GM19455 (cell line): Measurements from ENCODE around the gene ANAPC5.

Experiments
- ATAC-seq: cut with Tn5 transposase; IDR thresholded peaks from one replicate; pipeline ENCODE4 v1.9.1; 2021; ENCODE audit not compliant: unreplicated experiment

Gene ANAPC5

DNA sequence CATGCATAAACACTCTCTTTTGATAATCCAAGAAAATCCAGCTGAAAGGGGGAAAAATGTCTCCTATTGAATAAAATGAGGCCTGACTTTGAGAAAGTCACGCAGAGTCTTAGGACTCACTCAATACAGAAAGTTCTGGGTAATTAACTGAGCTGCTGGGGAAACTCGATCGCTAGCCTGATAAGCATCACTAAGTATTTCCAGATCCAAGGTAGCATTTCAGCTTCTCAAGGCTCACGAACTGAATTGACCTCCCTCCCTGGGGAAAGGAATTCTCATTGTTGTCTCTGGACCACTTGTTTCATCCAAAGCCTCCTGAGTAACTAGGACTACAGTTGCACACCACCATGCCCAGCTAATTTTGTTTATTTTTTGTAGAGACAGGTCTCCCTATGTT, 13.8 kb upstream of the ANAPC5 start:
- no peak for ATAC-seq

DNA sequence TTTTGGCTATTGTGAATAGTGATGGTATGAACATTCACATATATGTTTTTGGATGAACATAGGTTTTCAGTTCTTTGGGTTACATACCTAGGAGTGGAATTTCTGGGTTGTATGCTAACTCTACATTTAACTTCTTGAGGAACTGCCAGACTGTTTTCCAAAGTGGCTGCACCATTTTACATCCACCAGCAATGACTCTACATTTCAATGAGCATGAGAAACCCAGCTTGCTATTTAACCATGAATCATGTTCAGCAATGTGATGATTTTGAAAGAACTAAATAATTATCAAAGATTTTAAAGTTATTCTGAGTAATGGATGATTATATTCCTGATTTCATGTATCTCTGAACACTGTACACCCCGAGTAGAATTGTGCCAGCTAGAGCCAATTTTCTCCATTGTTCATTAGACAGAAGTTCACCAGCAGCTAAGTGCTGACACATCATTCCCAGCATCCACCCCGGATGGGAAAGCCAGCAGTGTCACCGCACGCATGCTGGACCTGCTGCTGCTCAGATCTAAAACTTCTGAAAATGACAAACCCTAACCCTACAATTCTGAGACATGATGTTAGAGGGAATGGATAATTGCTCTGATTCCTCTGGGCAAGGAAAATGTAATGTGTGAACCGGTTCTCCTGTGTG, 13.3 kb upstream of the ANAPC5 start:
- ATAC-seq: no peak

DNA sequence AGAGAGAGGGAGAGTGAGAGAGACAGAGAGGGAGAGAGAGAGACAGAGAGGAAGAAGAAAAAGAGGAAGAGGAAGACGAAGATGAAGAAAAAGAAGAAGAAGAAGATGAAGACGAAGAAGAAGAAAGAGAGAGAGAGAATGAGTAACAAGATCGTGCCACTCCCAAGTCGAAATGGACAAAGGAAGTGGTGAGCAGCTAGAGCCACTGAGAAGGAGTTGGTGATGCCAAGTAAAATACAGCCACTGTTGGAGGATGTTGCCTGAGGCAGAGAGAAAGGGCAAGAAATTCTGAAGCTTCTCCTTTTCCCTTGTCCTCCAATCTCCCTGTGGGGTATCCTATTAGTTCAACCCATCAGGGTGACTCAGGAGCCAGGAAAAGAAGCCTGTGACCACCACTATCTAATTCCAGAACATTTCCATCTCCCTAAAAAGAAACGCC, 12.5 kb upstream of the ANAPC5 start:
- no peak for ATAC-seq

DNA sequence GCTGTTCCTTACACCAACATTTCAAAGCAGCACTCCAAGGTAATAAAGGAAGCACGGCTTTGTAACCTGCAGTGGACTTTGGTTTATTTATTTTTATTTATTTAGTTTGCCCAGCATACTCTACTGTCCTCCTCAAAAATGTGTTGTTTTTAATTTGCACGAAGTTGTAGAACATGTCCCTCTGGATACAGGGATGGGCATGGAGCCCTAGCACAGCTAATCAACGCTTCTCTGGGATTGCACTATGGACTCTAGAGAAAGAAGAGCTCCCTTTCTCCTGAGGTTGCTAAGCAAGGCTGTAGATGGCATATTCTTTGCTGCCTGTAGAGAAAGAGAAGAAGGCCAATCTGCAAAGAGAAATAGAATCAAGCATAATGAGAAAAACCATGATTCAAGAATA, 5.9 kb upstream of the ANAPC5 start:
- no peak for ATAC-seq

DNA sequence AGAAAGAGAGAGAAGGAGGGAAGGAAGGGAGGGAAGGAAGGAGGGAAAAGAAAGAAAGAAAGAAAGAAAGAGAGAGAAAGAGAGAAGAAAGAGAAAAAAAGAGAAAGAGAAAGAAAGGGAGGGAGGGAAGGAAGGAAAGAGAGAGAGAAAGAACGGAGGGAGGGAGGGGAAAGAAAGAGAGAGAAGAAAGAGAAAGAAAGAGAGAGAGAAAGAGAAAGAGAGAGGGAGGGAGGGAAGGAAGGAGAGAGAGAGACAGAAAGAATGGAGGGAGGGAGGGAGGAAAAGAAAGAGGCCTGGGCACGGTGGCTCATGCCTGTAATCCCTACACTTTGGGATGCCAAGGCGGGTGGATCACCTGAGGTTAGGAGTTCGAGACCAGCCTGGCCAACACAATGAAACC, 5.1 kb upstream of the ANAPC5 start:
- ATAC-seq: no peak

DNA sequence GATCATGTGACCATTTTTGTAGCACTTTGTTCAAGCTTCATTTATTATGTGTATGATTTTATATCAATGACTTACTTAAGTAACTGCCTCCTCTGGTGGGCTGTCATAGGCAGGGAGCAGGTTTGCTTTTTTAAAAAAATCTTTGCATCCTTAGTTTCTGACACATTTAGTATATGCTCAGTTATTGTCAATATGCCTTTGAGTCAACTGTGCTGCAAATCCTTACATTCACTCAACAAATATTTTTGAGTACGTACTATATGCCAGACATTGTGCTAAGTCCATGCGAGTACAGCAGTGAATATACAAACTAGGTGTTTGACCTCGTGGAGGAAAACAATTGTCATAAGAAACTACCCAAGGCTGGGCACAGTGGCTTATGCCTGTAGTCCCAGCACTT, 4.4 kb upstream of the ANAPC5 start:
- ATAC-seq: no peak

DNA sequence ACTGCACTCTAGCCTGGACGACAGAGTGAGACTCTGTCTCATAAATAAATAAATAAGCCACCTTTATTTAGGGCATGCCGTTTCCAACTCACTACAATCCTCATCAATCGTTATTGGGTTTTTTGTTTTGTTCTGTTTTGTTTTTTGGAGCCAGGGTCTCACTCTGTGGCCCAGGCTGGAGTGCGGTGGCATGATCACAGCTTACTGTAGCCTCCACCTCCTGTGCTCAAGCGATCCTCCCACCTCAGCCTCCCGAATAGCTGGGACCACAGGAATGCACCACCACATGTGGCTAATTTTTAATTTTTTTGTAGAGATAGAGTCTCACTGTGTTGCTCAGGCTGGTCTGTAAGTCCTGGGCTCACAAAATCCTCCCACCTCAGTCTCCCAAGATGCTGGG, 3.6 kb upstream of the ANAPC5 start:
- ATAC-seq: no peak

DNA sequence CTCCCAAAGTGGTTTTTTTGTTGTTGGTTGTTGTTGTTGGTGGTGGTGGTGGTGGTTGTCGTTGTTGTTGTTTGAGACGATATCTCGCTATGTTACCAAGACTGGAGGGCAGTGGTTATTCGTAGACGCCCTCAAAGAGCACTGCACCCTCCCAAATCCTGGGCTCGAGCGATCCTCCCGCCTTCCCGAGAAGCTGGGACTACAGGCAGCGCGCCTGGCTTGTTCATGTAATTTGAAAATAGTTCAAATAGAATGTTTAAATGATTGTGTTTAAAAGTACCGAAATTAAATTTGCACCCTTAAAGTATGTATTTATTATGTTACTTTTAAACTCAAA, 439 bp upstream of the ANAPC5 start:
- no peak for ATAC-seq

DNA sequence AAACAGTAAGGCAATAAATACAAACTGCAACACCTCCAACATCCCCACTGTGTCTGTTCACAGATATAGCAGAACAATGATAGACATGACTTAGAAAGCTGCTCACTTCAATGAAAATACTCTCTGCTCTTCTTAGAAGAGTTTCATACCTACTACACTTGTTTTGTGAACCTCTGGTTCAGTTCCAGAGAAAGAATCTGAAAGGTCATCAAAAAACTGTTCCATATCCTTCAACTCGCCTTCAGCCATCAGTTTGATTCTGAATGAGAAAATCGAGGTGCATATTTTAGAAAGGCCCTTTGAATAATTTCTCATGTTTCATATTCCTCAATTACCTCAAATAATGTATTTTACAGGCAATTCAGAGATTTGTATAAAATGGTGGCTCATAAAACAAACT, 5.5 kb downstream of the ANAPC5 start:
- no peak for ATAC-seq

DNA sequence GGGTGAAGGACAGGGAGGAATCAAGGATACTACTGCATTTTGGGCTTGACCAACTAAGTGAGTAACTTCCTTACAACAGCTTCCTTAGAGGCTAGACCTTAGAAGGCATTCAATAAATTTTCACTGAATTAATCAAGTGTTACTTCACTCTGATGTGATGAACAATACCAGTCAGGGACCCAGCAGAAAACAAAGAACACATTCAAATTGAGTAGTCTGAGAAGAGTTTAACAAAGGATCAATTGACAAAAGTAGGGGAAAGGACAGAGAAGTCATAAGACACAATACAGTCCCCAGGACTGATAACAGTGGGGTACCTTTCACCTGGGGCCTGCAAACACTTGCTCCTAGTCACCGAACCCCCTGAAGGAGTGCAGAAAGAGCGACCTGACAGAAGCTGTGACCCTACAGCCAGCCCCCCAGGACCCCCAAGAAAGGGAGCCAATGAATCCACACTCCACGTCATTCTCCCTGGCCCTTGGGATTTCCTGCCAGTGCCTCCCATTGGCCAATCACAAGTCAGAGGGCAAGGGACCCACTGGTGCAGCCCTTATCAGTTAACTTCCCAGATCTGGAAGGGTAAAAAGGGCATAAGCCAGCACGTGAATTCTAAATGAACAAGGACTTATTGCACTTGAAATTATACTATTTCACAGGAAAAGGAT, 6.9 kb downstream of the ANAPC5 start:
- no peak for ATAC-seq

DNA sequence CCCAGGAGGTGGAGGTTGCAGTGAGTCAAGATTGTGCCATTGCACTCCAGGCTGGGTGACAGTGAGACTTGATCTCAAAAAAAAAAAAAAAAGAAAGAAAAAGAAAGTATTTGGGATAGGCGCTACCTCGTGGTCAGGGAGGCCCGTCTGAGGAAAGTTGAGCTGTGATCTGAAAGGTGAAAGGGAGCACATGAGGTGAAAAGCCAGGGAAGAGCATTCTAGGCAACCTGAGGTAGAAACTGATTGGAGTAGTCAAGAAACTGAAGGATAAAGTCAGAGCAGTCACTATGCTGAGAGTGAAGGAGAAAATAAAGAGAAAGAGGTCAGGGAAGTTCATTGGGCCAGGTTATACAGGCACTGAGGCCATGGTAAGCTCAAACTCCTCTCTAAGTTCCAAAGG, 7.7 kb downstream of the ANAPC5 start:
- no peak for ATAC-seq

DNA sequence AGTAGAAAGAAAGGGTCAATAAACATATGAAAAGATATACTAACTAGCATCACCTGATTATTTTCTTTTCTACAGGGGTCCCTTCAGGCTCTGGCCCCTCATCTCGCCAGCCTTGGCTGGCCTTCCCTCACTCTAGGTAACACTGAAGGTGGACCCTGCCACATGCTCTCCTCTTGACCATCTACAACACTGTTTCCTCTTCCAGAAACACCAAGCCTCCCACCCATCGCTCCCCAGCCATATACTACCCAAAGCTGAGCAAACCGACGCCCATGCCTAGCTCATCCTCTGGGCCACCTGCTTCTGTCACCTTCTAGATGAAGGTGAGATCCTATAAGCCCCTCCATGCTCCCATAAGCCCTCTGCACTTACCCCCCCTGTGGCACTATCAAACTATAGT, 14.8 kb downstream of the ANAPC5 start:
- no peak for ATAC-seq

DNA sequence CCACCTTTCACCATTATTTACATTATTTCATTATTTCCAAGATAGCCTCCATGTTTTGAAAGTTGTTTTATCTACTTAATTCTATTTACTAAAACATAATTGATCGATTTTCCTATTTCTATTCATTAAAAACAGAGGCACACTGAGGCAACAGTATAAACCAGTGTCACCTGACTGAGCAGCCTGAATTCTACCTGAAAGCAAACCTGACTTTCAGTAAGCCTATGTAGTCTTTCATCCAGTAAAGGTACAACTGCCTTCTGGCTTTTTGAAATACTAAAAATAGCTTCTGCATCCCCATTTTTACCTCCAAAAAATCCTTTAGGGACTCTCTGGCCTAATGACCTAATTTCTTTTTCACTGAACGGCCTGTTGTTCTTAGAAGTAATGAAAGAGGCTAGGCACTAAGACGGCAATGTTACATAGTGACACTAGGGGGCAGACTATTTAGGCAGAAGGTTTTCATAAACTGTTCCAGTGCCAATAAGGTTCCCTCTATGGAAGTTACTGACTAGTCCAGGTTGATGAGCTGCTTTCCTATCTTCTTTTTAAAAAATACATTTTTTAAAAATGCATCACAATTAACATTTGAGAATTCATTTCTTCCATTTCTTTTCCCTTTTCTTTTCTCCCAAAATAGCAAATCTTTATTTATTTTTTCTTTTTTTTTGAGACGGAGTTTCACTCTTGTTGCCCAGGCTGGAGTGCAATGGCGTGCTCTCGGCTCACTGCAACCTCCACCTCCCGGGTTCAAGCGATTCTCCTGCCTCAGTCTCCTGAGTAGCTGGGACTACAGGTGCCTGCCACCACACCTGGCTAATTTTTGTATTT, 17.5 kb downstream of the ANAPC5 start:
- no peak for ATAC-seq

DNA sequence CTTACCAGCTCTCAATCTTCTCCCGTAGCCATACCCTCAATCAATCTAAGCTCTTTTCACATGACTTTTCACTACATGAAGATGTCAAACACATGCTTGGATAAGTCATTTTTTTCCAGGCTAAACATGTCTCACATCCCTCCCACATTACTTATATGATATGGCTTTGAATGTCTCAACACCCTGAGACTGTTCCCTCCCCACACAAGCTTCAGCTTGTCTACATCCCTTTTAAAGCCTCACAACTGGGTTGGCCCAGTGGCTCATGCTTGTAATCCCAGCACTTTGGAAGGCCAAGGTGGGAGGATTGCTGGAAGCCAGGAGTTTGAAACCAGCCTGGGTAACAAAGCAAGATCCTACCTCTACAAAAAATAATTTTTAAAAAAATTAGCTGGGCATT, 18.5 kb downstream of the ANAPC5 start:
- no peak for ATAC-seq

DNA sequence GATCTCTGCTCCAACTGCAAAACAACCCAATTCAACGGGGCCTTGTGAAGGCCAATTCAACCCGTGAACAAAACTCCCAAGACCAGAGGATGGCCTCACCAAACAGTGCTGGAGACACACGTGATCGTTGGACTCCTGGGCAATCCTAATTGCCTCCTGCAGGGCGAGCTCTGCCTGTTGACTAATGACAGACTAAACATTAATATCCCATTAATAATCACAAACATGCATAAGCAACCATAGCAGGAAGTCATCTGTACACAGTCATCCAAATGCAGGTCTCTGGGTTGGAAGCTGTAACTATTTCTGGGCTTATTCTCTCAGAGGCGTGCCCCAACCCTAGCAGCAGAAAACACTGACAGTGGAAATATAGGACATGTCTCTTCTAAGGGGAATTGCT, 21.0 kb downstream of the ANAPC5 start:
- ATAC-seq: no peak

DNA sequence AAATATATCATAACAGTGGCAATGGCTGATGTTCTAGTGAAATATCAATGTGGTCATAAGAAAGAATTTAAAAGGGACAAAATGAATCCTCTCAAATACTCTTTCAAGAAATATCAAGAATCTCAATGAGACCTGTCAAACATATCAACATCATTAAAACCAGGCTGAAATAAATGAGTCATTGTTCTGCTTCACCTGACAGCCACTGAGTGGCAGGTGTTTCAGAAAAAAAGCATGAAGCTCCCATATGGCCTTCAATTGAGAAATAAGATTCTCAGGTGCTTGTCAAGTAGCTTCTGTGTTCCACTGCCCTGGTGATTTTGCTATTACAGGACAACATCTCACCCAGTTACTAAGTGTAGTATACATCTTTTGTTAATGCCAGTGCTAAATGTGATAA, 21.5 kb downstream of the ANAPC5 start:
- no peak for ATAC-seq

DNA sequence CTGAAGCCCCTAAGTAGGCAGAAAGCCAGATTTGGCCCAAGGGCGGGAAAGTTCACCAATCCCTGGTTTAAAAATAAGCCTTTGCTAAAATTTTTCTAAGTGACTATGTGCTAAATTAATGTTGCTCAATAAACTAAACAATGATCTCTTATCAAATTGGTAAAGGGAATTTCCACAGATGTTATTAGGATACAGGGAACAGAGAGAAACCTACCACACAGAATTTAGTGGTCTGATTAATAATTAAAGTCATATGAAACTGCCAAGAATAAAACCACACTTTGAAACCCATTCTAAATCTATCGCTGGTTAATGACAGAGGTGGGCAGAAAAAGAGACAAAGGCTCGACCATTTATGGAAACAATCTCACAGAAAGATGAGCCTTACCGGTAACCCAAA, 22.0 kb downstream of the ANAPC5 start:
- no peak for ATAC-seq

DNA sequence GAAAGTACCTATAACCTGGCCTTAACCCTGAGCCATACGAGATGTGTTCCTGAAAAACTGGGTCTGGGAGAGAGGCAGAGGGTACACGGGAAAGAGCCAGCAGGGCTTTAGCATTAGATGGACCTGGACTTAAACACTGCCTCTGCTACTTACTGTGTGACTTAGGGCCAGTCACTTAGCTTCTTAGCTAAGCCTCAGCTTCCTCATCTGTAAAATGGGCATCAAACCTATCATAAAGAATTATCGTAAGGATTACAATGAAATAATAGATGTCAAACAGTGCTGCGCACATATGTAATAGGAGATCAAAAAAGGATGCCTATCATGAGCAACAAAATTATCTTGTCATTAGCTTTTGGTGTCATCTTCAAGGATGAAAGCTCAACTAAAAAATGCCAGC, 23.6 kb downstream of the ANAPC5 start:
- ATAC-seq: no peak

DNA sequence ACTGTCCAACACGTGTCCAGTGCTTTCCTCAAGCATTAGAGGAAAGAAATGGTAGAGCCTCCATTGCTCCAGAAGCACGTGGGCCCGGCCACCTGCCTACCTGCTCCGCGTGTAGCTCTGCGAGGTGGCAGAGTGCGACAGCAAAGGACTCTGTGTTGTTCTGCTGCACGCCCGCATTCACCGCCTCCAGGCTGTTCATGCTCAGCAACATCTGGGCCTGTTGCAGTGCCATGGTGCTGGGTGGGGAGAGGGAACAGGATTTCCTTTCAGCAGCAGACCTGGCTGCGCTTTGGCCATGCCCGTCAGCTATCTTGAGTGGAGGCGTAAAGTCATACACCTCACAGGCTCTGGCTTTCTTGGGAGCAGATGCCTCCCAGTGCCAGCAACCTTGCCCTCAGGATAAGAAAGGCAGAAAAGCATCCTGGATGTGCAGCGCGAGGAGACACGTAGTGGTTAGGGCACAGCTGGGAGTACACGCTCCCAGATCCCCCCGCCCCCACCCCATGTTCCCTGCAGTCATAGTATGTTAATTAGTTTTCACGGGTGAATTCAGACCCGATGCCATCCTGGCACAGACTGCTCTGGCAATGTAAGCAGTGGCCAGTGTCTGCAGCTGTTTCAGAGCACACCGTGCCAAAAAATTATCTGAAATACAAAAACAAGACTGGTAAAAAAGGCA, 25.1 kb downstream of the ANAPC5 start:
- ATAC-seq: no peak

DNA sequence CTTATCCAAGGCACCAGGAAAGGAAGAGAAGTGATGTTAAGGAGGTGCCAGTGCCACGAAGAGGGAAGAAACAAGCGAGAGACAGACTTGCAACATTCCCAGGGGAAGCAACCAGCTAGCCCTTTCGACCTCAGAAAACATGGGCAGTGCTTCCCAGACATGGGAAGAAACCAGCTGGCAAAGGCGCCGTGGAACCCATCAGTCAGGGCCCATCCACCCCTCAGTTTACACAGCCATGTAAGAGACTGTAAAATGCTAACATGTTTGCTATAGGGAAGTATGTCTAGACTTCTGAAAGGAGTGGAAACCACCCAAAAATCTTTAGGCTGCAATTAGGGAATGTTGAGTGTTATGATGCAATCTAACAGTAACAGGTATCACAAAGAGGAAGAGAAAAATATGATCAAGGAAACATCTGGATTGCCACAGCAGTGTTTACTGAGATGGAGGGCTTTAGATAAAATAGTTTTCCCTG, 26.3 kb downstream of the ANAPC5 start:
- ATAC-seq: no peak

DNA sequence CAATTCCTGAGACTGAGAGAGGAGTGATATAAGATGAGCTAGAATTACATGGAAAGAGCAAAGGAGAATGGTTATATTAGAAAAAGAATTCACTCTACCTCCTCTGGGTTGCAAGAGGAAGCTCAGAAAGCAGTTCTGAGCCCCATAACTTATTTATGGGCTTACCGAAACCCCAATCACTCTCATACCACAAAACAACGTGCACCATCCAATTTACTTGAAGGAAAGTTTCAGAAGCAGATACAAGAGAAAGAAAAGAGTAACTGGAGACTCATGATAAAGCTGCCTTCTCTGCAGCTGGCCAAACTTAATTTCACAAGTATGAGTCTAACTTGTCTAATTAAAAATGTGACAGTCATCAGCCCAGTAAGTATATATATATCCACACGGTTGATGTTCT, 28.3 kb downstream of the ANAPC5 start:
- no peak for ATAC-seq

DNA sequence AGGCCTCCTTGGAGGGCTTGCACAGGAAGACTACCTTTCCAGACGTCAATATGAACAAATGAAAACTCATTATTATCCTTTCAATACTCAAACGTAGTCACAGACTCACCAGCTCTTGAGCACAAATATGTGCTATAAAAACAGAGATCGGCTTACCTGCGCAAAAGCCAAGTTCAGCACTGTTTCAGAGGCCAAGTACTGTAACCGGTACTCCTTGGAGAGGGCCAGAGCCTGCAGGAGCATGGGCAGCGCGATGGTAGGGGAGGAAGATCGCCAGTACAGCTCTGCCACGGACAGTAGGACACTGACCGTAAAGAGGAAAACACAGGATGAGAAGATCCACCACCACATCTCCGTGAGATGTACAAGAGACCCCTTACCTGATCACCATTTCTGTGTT, 34.1 kb downstream of the ANAPC5 start:
- ATAC-seq: no peak
